Fibroblast of peridontal ligament (primary cell): Measurements from ENCODE around the gene MCOLN1.

Source experiments
- DNase-seq: peaks from one replicate; pipeline ENCODE4 v3.0.0-alpha.2; 2010; ENCODE audit errors: extremely low read depth

The MCOLN1 gene

DNA sequence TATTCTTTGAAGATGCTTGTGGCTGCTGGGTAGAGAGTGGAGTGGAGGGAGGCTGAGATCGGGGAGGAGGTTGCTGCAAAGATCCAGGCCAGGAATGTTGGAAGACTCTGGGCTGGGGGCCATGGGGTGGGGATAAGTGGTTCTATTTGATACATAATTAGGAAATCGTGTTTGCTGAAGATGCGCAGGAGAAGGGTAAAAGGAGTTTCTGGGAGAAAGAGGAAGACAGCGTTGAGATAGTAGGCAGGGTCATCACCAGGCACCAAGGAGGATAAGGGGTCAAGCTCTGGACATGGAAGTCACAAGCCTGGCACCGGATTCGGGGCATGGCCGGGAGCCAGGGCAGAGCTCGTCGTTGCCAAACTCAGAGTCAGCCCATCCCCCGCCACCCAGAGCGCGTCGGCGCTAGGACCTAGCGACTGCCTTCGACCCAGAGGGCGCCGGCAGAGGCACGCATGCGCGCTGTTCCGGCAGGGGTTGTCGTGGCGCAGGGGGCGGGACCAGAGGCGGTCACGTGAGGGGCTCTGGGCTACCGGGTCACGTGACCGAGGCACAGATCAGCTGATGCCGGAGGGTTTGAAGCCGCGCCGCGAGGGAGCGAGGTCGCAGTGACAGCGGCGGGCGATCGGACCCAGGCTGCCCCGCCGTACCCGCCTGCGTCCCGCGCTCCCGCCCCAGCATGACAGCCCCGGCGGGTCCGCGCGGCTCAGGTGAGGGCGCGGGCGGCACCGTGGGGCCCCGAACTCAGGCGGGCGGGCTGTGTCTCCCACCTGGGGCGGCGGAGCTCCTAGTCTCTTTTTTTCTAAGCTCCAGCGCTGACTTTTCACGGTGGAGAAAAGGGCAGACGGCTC lies at the start of gene MCOLN1:
MCOLN1 (plus strand) TSS at position 553 of the 851 bp plus-strand sequence; CDS start at position 680, 127 bp downstream.
- DNase-seq, result peak; percentile 93

GRCh38 chr19:7475665-7476064 lies 46.8 kb upstream of the MCOLN1 start:
- no peak for DNase-seq

DNA sequence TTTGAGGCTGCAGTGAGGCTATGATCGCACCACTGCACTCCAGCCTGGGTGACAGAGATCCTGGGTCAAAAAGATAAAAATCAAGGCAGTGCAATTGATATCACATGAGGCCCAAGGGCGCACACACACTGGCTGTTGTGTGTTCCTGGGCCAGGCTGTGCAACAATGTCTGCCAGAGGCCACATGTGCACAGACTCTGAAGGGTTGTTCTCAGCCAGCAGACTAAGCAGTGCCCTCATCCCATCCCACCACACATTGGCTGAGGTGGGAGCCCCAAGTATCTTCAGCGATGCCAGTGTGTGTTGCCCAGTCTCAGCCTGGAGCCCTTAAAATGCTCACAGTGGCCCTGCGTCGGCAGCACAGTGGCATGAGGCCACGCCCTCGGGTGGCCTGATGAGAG lies 46.2 kb upstream of the MCOLN1 start:
- DNase-seq, result no peak

DNA sequence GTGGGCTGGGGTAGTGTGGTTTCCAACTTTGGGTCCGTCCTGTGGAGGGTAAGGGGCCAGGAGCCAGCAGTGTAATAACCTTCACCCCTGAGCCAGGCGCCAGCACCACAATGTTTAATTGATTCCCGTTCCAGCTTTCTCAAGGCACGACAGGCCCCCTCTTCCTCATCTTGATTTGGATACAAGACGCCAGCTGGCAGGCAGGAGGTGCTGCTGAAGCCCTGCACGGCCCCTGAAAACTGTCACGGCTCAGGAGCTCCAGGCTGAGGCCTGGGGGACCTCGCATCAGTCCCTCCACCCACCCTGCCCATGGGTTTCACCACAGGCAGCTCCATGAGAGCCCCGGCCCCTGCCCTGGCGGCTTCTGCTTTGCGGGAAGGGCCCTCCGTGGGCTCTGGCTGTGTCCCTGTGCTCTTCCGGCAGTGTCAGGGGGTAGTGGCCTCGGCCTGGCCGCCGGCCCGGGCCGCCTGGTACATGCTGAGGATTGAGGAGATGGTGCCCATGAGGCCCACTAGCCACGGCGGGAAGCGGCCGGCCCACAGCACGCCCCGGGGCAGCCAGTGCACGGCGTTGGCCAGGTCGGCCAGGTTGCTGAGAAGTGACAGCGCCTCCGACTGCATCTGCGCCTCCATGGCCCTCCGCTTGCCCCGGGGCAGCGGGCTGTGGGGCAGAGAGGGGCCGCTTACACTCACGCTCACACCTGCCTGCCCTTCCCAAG lies 45.5 kb upstream of the MCOLN1 start:
- no peak for DNase-seq

- DNase-seq, result no peak
Measured at GRCh38 chr19:7477758-7478157, 44.7 kb upstream of the MCOLN1 start.

DNA sequence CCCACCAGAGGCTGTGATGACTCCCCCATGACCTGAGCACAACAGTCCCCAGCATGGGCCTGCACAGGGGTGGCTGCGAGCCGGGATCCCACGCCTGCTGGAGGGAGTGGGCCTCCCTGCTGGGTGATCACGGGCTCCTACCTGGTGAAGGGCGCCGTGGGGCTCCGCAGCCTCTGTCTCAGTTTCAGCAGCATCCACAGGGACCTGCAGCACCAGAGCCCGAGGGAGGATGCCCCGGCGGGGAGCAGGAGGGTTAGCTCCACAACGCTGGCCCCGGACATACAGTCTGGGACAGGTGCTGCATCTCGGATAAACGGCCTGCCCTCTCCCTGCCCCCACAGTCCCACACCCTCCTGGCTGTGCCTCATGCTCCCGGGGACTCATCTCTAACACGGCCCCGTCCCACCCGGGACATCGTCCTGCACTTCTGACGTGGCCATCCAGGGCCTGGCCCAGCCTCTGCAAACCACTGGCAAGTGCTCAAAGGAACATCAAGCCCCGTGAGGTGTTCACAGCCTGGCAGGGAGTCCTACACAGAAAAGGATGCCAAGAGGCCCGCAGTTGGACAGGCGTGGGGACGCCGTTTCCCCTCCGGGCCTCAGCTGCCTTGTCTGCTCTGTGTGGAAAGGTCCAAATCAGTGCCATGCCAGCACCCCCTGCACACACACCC lies 44.1 kb upstream of the MCOLN1 start:
- no peak for DNase-seq

- no peak for DNase-seq
Measured at GRCh38 chr19:7478843-7479227, 43.6 kb upstream of the MCOLN1 start.

DNA sequence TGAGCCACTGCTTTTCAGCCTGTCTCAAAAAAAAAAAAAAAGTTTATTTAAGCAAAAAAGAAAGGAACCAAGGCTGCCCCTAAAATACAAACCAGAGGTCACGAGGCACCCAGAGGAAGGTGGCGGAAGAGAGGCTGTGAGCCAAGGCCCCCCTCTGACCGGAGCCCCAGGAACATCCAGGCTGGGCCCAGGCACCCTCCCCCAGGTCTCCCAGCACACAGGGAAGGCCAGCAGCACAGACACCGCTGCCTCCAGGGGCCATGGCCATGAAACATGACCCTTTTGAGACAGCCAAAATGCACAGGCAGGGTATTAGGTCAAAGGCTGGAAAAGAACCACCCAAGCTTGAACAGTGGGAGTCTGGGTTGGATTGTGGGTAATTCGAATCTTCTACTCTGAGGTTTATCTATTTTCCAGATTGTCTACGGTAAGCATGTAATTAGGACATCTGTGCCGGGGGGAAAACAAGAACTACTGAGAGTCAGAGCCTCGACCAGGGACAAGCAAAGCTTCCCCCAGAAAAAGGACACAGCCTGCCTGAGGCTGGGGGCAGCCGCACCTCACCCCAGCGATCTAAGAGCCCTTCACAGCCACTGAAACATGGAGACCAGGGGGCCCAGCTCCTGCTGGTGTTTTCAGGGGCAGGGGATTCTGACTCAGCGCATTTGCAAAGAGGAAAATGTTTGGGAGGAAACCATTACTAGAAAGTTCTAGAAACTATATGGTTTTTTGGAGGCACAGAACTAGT lies 42.0 kb upstream of the MCOLN1 start:
- DNase-seq, result no peak

DNA sequence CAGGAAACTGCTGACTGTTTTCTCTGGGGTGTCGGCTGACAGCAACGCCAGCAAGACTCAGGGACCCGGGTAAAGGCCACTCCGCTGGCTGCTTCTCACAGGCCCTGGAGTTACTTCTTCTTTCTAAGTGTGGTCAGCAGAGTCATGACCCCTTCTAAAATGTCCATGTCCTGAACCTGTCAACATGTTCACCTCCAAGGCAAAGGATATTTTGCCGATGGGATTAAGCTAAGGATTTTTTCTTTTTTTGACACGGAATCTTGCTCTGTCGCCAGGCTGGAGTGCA lies 41.5 kb upstream of the MCOLN1 start:
- DNase-seq, result no peak

DNA sequence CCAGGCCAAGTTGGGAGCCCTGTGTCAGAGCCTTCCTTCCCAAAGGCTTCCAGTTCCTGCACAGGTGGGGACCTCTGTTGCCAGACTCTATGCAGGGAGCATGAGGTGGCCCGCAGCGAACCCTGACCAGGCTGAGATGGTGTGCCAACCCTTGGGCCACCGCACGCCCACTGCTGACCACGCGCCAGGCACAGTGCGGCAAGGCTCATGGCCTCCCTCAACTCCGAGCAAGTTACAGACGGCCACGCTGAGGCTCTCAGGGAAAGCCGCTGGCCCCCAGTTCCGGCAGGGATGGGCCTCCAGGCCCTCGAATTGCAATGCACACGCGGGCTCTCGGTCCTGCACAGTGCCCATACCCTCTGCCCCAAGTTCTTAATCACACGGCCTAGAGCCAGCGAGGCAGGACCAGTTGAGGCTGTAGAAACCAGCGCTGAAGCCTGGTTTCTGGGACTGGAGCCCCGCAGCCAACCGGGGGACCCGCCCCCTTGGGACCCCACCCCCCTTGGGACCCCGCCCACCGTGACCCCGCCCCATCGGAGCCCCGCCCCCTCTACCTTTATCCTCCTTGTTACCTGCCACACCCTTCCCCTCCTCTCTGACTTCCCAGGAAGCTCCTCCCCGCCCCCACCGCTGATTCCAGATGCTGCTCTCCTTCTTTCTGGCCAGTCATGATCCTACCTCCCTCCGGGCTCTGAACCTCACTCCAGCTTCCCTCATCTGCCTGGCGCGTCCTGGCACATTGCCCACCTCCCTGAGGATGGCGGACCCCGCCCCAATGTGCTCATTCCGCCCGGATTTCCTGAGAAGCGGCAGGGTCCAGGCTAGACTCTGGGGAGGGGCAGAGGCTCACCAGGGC lies 39.6 kb upstream of the MCOLN1 start:
- no peak for DNase-seq

- no peak for DNase-seq
Measured at GRCh38 chr19:7483720-7484201, 38.7 kb upstream of the MCOLN1 start.

- no peak for DNase-seq
Measured at GRCh38 chr19:7486923-7487322, 35.5 kb upstream of the MCOLN1 start.

- peak; percentile 82 for DNase-seq
Measured at GRCh38 chr19:7488736-7489353, 33.6 kb upstream of the MCOLN1 start, which contains the start of gene PEX11G. Gene PEX11G (minus strand): TSS chr19:7489035. CDS start chr19:7489010, 25 bp downstream.

GRCh38 chr19:7489609-7490044 lies 32.8 kb upstream of the MCOLN1 start:
- no peak for DNase-seq

GRCh38 chr19:7492142-7492541 lies 30.3 kb upstream of the MCOLN1 start:
- peak; percentile 27 for DNase-seq

DNA sequence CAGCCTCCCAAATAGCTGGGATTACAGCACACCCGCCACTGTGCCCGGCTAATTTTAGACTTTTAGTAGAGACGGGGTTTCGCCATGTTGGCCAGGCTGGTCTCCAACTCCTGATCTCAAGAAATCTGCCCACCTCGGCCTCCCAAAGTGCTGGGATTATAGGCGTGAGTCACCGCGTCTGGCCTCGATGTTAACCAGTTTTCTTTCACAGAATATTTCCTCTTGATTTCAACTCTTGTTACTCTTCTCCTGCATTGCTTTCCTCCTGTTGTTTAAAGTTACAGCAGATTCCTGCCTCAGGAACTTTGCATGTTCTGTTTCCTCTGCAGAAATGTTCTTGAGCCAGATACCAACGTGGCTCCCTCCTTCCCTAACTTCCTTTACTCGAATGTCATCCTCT lies 29.9 kb upstream of the MCOLN1 start:
- no peak for DNase-seq

- DNase-seq, result no peak
Measured at GRCh38 chr19:7494416-7495098, 27.9 kb upstream of the MCOLN1 start.

- DNase-seq, result no peak
Measured at GRCh38 chr19:7497292-7497691, 25.1 kb upstream of the MCOLN1 start.

DNA sequence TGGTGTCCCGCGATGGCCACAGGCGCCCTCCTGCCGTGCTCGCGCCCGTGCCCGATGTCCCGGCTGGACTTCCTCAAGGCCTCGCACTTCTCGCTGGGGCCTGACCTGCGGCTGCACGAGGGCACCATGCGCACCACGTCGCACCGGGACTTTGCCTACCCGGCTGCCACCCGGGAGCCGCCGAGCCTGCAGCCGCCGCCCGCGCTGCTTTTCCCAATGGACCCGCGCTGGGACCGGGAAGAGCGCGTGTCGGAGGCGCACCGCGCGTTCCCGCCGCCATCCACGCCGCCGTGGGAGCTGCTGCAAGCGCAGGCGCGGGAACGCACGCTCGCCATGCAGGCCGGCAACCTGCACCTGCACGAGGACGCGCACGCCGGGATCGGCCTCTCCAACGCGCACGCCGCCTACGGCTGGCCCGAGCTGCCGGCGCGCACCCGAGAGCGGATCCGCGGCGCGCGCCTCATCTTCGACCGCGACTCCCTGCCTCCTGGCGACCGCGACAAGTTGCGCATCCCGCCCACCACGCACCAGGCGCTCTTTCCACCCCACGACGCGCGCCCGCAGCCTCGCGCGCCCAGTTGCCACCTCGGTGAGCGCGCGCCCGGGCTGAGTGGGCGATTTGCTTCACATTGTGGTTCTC lies 21.5 kb upstream of the MCOLN1 start:
- no peak for DNase-seq
